Fibroblast of the conjunctiva (primary cell): ENCODE results near the gene EMP2.
"Not testable (repeated sequence)": the region's sequence is repeated elsewhere in the genome, so short reads cannot be mapped to it uniquely, and the experiment has no call there.

Experiments
- DNase-seq: peaks from one replicate; pipeline ENCODE4 v3.0.0-alpha.2; 2010; ENCODE audit warnings: low read depth

Gene EMP2

DNA sequence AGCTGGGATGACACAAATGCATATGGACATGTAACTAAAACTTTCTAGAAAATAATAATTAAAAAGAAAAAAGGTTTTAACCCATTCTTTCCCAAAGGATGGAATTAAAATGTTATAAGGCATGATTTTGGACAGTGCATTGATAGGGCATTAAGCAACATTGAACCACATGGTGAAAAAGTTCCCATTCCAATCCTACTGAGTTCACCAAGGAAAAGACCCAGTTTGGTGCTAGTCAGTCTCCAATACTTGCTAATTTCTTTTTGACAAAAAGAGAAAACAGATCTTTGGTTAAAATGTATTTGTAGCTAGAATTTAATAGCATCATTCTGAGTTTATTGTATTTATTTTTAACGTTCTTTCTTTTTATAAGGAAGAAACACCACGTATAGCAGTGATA is 28.1 kb downstream of the EMP2 start:
- DNase-seq: no peak

DNA sequence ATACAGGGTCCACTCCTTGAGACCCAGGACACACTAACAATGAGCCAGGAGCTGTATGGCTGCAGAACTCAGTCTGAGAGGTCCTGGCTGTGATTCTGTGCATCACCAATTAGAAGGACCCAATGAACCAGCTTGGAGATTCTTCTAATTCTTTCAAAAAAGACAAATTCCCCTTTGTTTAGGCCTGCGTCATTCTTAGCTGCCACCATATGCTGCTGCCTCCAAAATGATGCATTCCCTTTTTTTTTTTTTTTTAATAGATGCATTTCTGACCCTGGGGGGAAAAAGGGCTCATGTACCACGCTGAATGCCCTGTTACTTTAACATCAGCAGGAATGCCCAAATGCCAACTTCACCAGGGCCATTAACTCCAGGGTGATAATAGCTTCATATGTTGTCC is 28.5 kb downstream of the EMP2 start:
- no peak for DNase-seq

DNA sequence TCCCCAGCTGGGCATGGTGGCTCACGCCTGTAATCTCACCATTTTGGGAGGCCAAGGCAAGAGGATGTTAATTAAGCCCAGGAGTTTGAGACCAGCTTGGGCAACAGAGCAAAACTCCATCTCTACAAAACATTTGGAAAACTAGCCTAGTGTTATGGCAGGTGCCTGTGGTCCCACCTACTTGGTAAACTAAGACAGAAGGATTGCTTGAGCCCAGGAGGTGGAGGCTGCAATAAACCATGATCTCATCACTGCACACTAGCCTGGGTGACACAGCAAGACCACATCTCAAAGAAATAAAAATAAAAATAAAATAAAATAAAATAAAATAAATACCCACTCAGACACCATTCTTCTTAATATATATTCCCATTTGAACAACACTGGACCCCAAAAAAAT is 32.0 kb downstream of the EMP2 start:
- no peak for DNase-seq

DNA sequence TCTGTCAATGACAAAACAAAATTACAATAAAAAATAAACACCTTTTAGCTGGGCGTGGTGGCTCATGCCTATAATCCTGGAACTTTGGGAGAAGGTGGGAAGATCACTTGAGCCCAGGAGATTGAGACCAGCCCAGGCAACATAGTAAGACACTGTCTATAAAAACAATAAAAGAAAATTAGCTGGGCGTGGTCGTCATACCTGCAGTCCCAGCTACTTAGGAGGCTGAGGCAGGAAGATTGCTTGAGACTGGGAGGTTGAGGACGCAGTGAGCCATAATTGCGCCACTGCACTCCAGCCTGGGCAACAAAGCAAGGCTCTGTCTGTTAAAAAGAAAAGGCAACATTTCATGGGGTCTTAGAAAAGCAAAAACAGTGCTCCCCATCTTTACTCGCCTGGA is 32.7 kb downstream of the EMP2 start:
- no peak for DNase-seq

DNA sequence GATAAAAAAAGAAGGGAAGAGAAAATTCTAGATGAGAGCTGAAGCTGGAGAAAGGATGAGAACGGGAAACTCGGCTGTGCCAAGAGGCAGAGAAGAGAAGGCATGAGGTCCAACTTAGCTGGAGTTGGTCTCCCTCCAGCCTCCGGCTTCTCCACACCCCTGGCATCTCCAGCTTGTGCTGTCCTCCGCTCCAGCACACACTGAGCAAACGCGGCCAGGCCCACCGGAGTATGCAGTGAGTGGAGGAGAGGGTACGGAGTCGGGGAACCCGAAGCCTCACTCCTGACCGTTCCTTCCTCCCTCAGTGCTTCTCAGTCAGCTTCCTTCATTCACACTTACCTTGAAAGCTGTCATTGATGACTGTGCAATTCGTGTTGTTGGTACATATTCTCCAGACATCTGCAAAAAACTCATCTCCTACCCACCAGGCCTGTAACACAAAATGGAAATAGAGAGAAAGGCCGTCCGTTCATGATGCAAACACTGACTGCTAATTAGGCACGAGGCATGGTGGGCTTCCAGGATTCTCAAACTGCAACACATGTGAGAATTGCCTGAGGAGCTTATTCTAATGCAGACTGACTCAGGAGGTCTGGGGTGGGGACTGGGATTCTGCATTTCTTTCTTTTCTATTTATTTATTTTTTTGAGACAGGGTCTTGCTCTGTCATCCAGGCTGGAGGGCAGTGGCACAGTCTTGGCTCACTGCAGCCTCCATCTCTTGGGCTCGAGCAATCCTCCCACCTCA is 37.0 kb downstream of the EMP2 start:
- DNase-seq: no peak

DNA sequence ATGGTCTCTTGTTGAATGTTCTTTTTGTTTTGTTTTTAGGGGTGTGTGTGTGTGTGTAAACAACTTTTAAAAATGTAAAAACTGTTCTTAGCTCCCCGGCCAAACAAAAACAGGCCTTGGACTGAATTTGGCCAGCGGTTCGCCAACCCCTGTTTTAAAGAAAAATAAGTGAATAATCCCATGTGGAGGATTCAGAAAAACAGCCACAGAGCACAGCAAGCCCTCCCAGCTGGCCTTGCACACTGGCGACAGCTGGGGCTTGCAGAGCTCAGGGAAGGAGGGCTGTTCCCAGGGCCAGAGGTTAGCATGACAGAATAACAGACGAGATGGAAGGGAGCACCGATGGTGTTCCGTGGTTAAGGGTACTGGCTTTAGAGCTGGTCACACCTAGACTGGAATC is 39.0 kb downstream of the EMP2 start:
- DNase-seq: no peak

DNA sequence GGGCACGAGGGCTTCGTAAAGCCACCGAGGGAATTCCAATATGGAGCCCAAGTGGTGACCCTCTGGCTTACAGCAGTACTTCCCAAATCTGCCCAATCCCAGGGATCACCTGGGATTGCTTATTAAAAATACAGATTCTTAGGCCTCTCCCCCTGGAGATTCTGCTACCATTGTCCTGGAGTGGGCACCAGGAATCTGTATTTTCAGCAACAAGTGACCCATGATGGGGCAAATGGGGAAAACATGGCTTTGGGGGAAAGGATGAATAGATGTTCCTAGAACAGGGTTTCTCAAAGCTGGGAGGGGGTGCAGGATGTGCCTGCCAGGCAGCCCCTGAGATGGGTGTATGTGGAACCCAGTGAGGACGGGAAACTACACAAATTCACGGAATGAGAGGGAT is 40.6 kb downstream of the EMP2 start:
- no peak for DNase-seq

DNA sequence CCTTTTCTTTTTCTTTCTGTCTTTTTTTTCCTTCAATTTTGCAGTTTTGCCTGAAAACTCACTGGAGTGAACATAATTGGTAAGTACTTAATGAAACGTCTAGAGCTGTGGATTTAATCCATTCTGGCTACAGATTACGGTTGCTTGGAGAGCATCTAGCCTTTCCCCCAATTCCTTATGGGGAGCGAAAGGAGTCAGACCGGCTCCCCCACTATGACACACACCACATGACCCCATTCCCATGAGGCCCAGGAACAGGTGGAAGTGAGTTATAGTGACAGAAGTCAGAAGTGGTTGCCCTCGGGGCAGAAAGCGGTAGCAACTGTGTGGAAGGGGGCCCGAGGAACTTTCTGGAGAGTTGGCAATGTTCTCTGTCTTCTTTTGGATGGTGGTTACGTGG is 41.2 kb downstream of the EMP2 start:
- DNase-seq: no peak

DNA sequence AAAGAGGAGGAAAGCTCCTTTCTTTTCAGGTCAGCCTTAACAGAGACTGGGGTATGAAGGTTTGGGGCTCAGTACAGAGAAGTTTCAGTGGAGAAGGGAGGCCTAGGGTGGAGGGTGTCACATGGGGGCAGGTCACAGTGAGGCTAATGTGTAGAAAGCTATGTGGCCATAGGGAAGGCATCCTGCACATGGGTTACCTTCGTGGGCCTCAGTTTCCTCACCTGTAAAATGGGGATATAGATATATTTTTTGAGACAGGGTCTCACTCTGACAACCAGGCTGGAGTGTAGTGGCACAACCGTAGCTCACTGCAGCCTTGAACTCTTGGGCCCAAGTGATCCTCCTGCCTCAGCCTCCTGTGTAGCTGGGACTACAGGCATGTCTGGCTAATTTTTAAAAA is 41.8 kb downstream of the EMP2 start:
- no peak for DNase-seq

DNA sequence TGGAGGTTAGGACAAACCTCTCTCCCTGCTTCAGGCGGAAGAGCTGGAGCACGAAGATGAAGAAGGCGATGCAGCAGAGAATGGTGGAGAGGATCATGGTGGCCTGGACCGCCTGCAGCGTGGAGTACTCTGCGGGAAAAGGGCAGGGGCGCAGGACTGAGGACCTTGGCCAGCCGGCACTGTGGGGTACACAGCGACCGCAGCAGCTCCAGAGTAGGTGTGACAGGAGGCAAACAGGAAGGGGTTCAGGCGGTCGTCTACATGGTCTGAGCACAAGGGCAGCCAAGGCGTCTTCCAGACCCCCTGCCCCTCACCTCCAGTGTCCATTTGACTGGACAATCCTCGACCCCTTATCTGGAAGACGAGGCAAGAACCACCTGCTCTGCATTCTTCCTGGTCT is 42.5 kb downstream of the EMP2 start:
- DNase-seq: no peak

DNA sequence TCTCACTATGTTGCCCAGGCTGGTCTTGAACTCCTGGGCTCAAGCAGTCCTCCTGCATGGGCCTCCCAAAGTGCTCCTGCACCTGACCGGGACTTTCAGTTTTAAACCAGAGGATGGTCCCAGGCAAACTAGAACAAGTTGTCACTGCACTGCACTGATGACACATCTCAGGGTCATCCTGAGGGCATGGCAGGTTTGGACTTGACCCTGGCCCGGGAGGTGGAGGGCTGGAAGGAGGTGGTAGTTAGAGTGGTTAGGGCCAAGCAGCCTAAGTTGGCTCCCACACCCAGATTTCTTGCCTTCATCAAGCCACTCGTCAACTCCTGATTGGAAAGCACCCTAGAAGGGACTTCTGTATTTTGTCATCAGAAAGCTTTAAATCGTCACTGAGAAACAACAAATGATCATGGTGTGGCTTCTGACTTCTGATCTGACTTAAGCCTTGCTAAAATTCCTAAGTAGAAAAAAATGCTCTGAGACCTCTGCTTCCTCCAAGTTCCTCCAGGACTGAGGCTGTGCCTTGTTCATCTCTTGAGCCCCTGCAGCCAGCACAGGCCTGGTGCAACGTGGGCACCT is 43.5 kb downstream of the EMP2 start:
- no peak for DNase-seq

DNA sequence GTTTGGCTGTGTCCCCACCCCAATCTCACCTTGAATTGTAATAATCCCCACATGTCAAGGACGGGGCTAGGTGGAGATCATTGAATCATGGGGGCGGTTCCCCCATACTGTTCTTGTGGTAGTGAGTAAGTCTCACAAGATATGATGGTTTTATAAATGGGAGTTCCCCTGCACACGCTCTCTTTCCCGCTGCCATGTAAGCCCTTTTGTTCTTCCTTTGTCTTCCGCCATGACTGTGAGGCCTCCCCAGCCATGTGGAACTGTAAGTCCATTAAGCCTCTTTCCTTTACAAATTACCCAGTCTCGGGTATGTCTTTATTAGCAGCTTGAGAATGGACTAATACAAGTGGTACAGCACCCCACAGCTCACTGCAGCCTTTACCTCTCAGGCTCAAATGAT is 44.1 kb downstream of the EMP2 start:
- not testable (repeated sequence) for DNase-seq

DNA sequence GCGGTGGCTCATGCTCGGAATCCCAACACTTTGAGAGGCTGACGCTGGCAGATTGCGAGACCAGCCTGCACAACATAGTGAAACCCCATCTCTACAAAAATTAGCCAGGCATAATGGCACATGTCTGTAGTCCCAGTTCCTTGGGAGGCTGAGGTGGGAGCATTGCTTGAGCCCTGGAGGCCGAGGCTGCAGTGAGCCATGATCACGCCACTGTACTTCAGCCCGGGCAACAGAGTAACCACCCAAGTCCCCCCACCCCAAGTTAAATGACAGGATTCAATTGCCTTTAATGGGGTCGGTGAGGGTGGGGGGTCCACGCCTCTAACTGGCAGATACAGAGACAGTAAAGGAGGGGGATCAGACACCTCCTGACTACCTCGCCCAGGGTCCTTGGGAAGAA is 44.9 kb downstream of the EMP2 start:
- no peak for DNase-seq

DNA sequence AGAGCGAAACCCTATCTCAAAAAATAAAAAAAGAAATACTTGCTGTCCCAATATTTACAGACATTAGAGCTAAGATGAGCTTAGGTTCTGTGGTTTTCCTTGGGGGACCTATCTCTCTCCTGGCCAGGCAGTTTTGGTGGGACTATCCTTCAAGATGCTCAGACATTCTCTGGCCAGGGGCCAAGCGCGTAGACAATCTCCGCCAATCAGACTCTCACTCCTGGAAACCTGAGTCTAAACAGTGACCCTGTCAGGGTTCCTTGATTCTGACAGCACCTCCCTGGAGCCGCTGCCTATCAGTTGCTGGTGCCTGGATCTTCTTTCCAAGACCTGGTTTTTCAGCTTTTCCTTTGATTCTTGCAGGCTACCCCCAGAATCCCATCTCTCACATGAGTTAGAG is 45.6 kb downstream of the EMP2 start:
- no peak for DNase-seq

DNA sequence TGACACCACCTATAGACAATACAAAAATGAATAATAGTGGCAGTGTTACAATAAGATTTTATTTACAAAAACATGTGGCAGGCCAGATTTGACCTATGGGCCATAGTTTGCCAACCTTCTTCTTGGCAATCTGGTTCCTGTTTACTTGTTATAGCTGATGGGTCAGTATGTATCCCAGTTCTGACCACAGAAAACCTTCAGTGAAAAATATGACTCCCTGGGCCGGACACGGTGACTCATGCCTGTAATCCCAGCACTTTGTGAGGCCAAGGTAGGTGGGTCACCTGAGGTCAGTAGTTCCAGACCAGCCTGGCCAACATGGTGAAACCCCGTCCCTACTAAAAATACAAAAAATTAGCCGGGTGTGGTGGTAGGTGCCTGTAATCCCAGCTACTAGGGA is 46.8 kb downstream of the EMP2 start:
- DNase-seq: not testable (repeated sequence)

DNA sequence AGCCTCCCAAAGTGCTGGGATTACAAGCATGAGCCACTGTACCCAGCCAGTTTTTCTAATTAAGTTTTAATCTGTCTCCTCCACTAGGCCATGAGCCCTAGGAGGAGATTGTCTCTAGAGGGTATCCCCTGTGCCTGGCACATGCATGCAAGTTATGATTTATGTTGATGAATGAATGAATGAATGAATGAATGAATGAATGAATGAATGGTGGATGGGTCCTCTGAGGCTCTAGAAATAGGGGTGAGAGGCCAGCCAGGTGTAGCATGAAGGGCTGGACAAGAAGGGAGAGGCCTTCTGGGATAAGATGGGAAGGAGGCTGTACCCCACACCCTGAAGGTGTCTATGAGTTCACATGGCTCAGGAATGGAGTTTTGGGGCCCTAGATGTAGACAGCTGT is 48.8 kb downstream of the EMP2 start:
- DNase-seq: no peak

DNA sequence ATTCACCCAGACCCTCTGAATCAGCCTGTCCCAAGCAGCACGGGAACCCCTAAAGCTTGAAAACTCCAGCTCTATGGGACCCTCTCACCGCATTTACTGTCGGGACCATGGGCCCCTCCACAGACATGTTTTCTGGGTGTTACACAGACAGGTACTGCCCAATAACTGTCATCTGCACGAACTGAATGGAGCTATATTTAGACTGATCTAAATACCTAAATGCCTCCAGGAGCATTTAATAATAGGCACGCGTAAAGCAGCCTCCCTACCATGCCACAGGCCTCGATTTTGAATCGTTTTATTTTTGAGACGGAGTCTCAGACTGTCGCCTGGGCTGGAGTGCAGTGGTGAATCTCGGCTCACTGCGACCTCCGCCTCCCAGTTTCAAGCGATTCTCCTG is 49.7 kb downstream of the EMP2 start:
- no peak for DNase-seq

DNA sequence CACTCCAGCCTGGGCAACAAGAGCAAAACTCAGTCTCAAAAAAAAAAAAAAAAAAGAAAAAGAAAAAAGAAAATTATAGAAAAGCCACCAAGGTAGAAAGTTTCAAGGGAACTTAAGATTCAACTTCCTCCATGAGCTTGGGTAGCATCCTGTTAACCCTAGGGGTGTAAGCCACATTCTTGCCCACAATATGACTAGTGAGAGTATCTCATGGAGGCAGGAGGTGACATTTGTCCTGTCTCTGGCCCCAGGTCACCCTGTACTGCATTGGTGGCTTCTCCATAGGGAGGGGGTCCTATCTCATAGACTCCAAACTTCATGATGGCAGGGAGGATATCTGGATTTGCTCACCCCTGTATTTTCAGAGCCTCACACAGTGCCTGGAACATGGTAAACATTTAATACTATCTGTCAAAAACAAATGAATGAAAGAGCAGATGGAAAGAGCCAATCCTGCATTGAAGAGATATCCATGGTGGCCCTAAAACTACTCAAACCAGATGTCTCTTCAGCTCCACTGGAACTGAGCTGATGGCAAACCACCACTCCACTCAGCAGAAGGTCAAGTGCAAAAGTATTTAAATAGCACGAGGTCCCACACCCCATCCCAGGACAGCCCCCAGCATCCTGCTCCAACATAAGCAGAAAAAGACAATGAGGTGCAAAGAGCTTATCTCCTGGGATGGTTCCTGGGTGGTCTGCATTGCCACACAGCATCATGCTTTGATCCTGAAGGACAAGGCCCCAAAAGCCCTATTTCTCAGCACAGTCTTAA is 50.3 kb downstream of the EMP2 start:
- DNase-seq: no peak

DNA sequence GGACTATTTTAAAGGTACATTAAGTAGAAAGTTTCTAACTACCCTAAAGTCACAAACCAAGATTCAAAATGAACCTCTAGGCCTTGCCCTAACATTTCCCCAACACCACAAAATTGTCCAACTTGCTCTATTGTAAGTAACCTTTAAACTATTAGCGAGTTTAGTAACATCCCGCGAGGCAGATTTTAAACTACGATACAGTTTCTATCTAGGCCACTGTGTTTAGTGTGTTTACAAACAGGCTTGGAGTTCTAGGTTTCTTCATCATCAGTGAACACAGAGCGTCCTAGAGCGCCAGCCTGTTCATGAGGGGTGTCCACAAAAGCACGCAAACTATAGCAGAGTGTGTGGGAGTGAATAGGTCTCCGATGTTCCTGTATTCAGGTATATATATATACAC is 51.8 kb downstream of the EMP2 start:
- DNase-seq: no peak

DNA sequence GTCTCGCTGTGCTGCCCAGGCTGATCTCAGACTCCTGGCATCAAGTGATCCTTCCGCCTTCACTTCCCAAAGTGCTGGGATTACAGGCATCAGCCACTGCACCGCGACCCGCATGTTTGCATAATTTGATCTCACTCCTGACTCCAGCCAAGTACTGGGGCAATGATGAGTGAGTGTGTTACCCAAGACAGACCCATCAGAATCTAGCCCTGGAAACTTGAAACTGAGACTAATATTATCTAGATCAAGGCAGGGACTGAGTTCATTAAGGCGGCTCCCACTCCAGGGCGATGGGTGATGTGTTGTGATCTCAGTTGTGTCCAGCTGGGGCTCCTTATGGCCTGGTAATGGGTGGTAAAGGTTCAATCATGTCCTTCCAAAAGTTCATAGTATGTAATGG is 53.4 kb downstream of the EMP2 start:
- DNase-seq: no peak

DNA sequence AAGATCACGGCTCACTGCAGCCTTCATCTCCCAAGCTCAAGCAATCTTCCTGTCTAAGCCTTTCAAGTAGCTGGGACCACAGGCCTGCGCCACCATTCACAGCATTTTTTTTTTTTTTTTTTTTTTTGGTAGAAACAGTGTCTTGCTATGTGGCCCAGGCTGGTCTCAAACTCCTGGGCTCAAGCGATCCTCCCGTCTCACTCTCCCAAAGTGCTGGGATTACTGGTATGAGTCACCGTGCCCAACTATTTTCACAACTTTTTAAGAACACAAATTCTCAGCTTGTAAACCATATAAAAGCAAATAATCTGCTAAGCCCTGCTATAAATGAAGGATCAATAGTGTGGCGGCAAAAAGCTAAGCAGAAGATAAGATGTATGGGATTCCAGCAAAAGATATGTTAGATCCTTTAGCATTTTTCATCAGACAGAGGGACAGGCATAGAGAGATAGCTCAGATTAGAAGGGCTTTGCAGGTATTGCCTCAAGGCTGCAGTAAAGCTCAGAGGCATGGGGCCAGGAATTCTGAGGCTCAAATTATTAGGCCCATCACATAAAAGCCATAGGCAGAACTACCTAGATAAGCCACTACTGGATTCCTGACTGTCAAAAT is 55.1 kb downstream of the EMP2 start:
- no peak for DNase-seq

DNA sequence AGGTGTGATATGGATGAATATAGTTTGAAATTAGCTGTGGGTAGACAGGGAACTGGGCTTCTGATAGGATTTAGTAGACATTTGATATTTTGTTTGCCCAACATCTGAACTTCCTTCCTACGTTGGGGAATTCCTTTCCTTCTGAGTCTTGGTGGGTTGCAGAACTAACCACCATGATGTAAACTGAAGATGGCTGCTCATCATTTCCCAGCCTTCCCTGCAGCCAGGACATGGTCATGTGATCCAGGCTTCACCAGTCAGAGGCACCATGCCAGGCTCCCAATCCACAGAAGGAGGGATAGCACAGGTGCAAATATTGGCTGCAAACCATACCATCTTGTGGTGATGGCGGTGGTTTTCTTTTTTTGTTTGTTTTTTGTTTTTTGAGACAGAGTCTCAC is 57.4 kb downstream of the EMP2 start:
- no peak for DNase-seq

DNA sequence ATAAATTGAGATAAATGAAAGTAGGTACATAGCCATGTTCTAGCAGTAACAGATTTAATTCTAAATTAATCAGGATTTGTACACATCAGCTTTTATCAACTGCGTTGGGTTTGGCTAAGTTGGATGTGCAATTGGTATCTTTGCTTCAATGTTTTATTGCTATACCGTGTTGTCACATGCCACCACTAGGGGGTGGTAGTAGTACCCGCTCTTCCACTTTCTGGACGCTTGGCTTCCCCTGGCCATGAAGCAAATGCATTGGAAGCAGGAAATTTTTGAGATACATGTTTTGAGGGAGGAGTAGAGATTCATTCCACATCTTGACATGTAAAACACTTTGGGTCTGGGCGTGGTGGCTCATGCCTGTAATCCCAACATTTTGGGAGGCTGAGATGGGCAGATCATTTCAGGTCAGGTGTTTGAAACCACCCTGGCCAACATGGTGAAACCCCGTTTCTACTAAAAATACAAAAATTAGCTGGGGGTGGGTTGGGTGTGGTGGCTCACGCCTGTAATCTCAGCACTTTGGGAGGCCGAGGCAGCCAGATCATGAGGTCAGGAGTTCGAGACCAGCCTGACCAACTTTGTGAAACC is 58.6 kb downstream of the EMP2 start:
- peak; percentile 24 for DNase-seq
